H9 (cell line): ENCODE measurements around the gene GCLM. TPM values are rescaled to one million over a fixed set of nuclear protein-coding genes. Genes with fewer than 3 reads are reported as not detected.

Experiments
- DNase-seq: peaks from one replicate; pipeline ENCODE4 v3.0.0-alpha.2; 2017
- H2AFZ ChIP-seq: one replicate; pipeline ENCODE4 v1.6.1; 2013; ENCODE audit warnings: mild to moderate bottlenecking, low read length, control low read depth, moderate library complexity
- H2AK5ac ChIP-seq: 2 replicates; pipeline ENCODE4 v1.6.1; 2013; ENCODE audit warnings: low read length, control low read depth, mixed read lengths; ENCODE audit not compliant: insufficient read length
- H2BK120ac ChIP-seq: one replicate; pipeline ENCODE4 v1.6.1; 2013; ENCODE audit warnings: low read depth, mild to moderate bottlenecking, low read length, control low read depth, inconsistent platforms; ENCODE audit not compliant: poor library complexity, severe bottlenecking
- H2BK12ac ChIP-seq: 2 replicates; pipeline ENCODE4 v1.6.1; 2013; ENCODE audit warnings: low read length, control low read depth, mixed read lengths, low read depth; ENCODE audit not compliant: insufficient read length
- H2BK15ac ChIP-seq: 2 replicates; pipeline ENCODE4 v1.6.1; 2013; ENCODE audit warnings: low read depth, low read length, control low read depth
- H2BK20ac ChIP-seq: one replicate; pipeline ENCODE4 v1.6.1; 2013; ENCODE audit warnings: low read depth, mild to moderate bottlenecking, low read length, control low read depth, inconsistent platforms; ENCODE audit not compliant: poor library complexity, severe bottlenecking
- H2BK5ac ChIP-seq: 2 replicates; pipeline ENCODE4 v1.6.1; 2013; ENCODE audit warnings: low read length, control low read depth, mixed read lengths; ENCODE audit not compliant: insufficient read length
- H3K14ac ChIP-seq: 2 replicates; pipeline ENCODE4 v1.6.1; 2013; ENCODE audit warnings: low read length, control low read depth; ENCODE audit not compliant: insufficient read depth
- H3K18ac ChIP-seq: 2 replicates; pipeline ENCODE4 v1.6.1; 2013; ENCODE audit warnings: low read depth, mild to moderate bottlenecking, mixed read lengths, low read length, control low read depth; ENCODE audit not compliant: insufficient read length
- H3K23ac ChIP-seq: 2 replicates; pipeline ENCODE4 v1.6.1; 2013; ENCODE audit warnings: low read length, control low read depth, mixed read lengths, low read depth; ENCODE audit not compliant: insufficient read length
- H3K23me2 ChIP-seq: 2 replicates; pipeline ENCODE4 v1.6.1; 2013; ENCODE audit warnings: low read depth, mild to moderate bottlenecking, mixed read lengths, low read length, control low read depth; ENCODE audit not compliant: insufficient read length, poor library complexity, severe bottlenecking
- H3K27ac ChIP-seq: 2 replicates; pipeline ENCODE4 v1.5.1; 2013; ENCODE audit warnings: low read length, control low read depth, mixed read lengths, low read depth; ENCODE audit not compliant: insufficient read length
- H3K27me3 ChIP-seq: 2 replicates; pipeline ENCODE4 v1.6.1; 2013; ENCODE audit warnings: low read length, control low read depth, inconsistent platforms; ENCODE audit not compliant: insufficient read depth
- H3K4ac ChIP-seq: 2 replicates; pipeline ENCODE4 v1.6.1; 2013; ENCODE audit warnings: low read depth, mild to moderate bottlenecking, control low read depth, inconsistent platforms, low read length, moderate library complexity
- H3K4me1 ChIP-seq: 2 replicates; pipeline ENCODE4 v1.6.1; 2013; ENCODE audit warnings: low read length, control low read depth, inconsistent platforms; ENCODE audit not compliant: insufficient read depth
- H3K4me2 ChIP-seq: 2 replicates; pipeline ENCODE4 v1.6.1; 2013; ENCODE audit warnings: low read length, control low read depth, mixed read lengths; ENCODE audit not compliant: insufficient read length, insufficient read depth
- H3K56ac ChIP-seq: 2 replicates; pipeline ENCODE4 v1.6.1; 2013; ENCODE audit warnings: low read depth, mild to moderate bottlenecking, mixed read lengths, low read length, control low read depth; ENCODE audit not compliant: insufficient read length
- H3K79me1 ChIP-seq: 2 replicates; pipeline ENCODE4 v1.6.1; 2013; ENCODE audit warnings: low read depth, mild to moderate bottlenecking, moderate library complexity, low read length, control low read depth, inconsistent platforms; ENCODE audit not compliant: insufficient read depth, poor library complexity, severe bottlenecking
- H3K79me2 ChIP-seq: 2 replicates; pipeline ENCODE4 v1.6.1; 2013; ENCODE audit warnings: low read length, control low read depth, inconsistent platforms; ENCODE audit not compliant: insufficient read depth
- H3K9ac ChIP-seq: 2 replicates; pipeline ENCODE4 v1.6.1; 2013; ENCODE audit warnings: low read length, control low read depth, mixed read lengths; ENCODE audit not compliant: insufficient read length; ENCODE audit errors: extremely low read depth
- H3K9me3 ChIP-seq: one replicate; pipeline ENCODE4 v1.6.1; 2013; ENCODE audit warnings: low read depth, low read length, inconsistent platforms; ENCODE audit not compliant: control insufficient read depth
- H3T11ph ChIP-seq: one replicate; pipeline ENCODE4 v1.6.1; 2013; ENCODE audit warnings: mild to moderate bottlenecking, low read length, control low read depth, inconsistent platforms
- H4K20me1 ChIP-seq: one replicate; pipeline ENCODE4 v1.6.1; 2013; ENCODE audit not compliant: control insufficient read depth, insufficient read length, insufficient read depth
- H4K5ac ChIP-seq: 2 replicates; pipeline ENCODE4 v1.6.1; 2013; ENCODE audit warnings: low read depth, mild to moderate bottlenecking, mixed read lengths, low read length, control low read depth; ENCODE audit not compliant: insufficient read length
- H4K8ac ChIP-seq: replicated peaks from 2 replicates; pipeline ENCODE4 v1.6.1; 2013; ENCODE audit warnings: low read length, control low read depth, mixed read lengths, low read depth; ENCODE audit not compliant: insufficient read length
- H4K91ac ChIP-seq: 2 replicates; pipeline ENCODE4 v1.6.1; 2013; ENCODE audit warnings: low read depth, mild to moderate bottlenecking, moderate library complexity, mixed read lengths, low read length, control low read depth; ENCODE audit not compliant: insufficient read length
- H3K27ac Mint-ChIP-seq, 3 experiments: 2 replicates in 2 of 3; 3 replicates in 1 of 3; pipeline ENCODE4 v1.8.0; 2020 to 2021; ENCODE audit warnings: mixed read lengths in 3 of 3, mild to moderate bottlenecking in 1 of 3, moderate library complexity in 1 of 3
- H3K27me3 Mint-ChIP-seq: 2 replicates; pipeline ENCODE4 v1.8.0; 2021; ENCODE audit warnings: low read depth, mild to moderate bottlenecking, moderate library complexity, mixed read lengths
- H3K36me3 Mint-ChIP-seq, 3 experiments: 2 replicates in 2 of 3; 3 replicates in 1 of 3; pipeline ENCODE4 v1.8.0; 2020 to 2021; ENCODE audit warnings: low read depth in 3 of 3, mixed read lengths in 3 of 3; ENCODE audit not compliant: insufficient read depth in 1 of 3
- H3K4me1 Mint-ChIP-seq, 2 experiments: 2 replicates each; pipeline ENCODE4 v1.8.0; 2020; ENCODE audit warnings: mixed read lengths in 2 of 2
- H3K4me3 Mint-ChIP-seq, 2 experiments: 2 replicates in 1 of 2; 3 replicates in 1 of 2; pipeline ENCODE4 v1.8.0; 2020 to 2021; ENCODE audit warnings: mild to moderate bottlenecking in 2 of 2, mixed read lengths in 2 of 2, moderate library complexity in 1 of 2
- H3K9me3 Mint-ChIP-seq, 2 experiments: 2 replicates in 1 of 2; 3 replicates in 1 of 2; pipeline ENCODE4 v1.8.0; 2020; ENCODE audit warnings: mild to moderate bottlenecking in 2 of 2, mixed read lengths in 2 of 2, moderate library complexity in 1 of 2
- CTCF ChIP-seq: fragments of 200-600 bp; sonication (generic); conservative IDR thresholded peaks from 3 replicates; pipeline ENCODE4 v1.8.0; 2021; ENCODE audit warnings: antibody characterized with exemption, mild to moderate bottlenecking
- WGBS: extraction: QIAGEN DNeasy Blood & Tissue Kit; methylation state at CpG from one replicate; pipeline ENCODE4 v1.1.7; 2013; ENCODE audit warnings: missing lambda C conversion rate, low lambda C conversion rate, mixed read lengths; ENCODE audit not compliant: insufficient read length; ENCODE audit errors: extremely low coverage; 5-methylcytosine and 5-hydroxymethylcytosine counted together
- total RNA-seq: library from RNA; stranded (reverse); gene quantifications from 2 replicates; pipeline ENCODE4 v1.2.1, GENCODE V29; 2021

Gene GCLM
- total RNA-seq, 1 experiment from 2014 or later = 14.9 TPM

- H2AK5ac ChIP-seq = no peak overlapping the region
- no peaks in the 10 kb centered on the region for H3K79me2 ChIP-seq
- H3K27me3 Mint-ChIP-seq = peaks cover 3% of the 10 kb centered on the region; the same call in 1 of the 2 replicates
- no peak overlapping the region for H2BK5ac ChIP-seq
- H3K79me1 ChIP-seq = no peaks in the 10 kb centered on the region
- H3K14ac ChIP-seq = no peak overlapping the region
- no peaks in the 10 kb centered on the region for H3K4me1 ChIP-seq
- H3K9me3 ChIP-seq = no peaks in the 10 kb centered on the region
- H2BK12ac ChIP-seq = no peak overlapping the region
- H3K27me3 ChIP-seq = no peaks in the 10 kb centered on the region
- DNase-seq = peak; percentile 54
- no peak overlapping the region; a peak in 1 of 7 replicates for H3K27ac Mint-ChIP-seq
- no peaks in the 10 kb centered on the region for H4K20me1 ChIP-seq
- H3K4me1 Mint-ChIP-seq = peaks cover 10% of the 10 kb centered on the region in 2 experiments
- TF ChIP-seq CTCF = peak; percentile 79
- H4K8ac ChIP-seq = no peak overlapping the region
- no peak overlapping the region for H3T11ph ChIP-seq
- peaks cover 8 to 11% of the 10 kb centered on the region in 2 experiments for H3K9me3 Mint-ChIP-seq
- no peak overlapping the region for H3K9ac ChIP-seq
- no CpG with 5 or more reads among the region's 8 CpGs for WGBS
- H3K4ac ChIP-seq = no peak overlapping the region
- H3K36me3 Mint-ChIP-seq = peaks cover 4 to 9% (median 6%) of the 10 kb centered on the region in 3 experiments; a peak in 6 of 7 replicates
- H3K56ac ChIP-seq = no peak overlapping the region
- H4K5ac ChIP-seq = no peak overlapping the region
- no peak overlapping the region for H4K91ac ChIP-seq
- H2BK120ac ChIP-seq = no peak overlapping the region
- H3K4me3 Mint-ChIP-seq = no peak overlapping the region
- no peak overlapping the region for H3K18ac ChIP-seq
- no peak overlapping the region for H2BK20ac ChIP-seq
- H3K4me2 ChIP-seq = no peak overlapping the region
- H2AFZ ChIP-seq = no peak overlapping the region
- H3K23ac ChIP-seq = no peak overlapping the region
- H2BK15ac ChIP-seq = no peak overlapping the region
- no peak overlapping the region for H3K27ac ChIP-seq
- no peaks in the 10 kb centered on the region for H3K23me2 ChIP-seq
These were observed 64.8 kb downstream of the GCLM start for GRCh38 chr1:93844262-93845045.
